BE2C (cell line): ENCODE measurements around the gene UNC5CL.

ENCODE experiments used
- DNase-seq: peaks from one replicate; pipeline ENCODE4 v3.0.0-alpha.2; 2020
- H3K27me3 ChIP-seq: fragments of 250-450 bp; sonication (Bioruptor Pico); 2 replicates; pipeline ENCODE4 v1.5.1; 2020; ENCODE audit warnings: mild to moderate bottlenecking
- H3K36me3 ChIP-seq: fragments of 250-450 bp; sonication (Bioruptor Pico); 2 replicates; pipeline ENCODE4 v1.5.1; 2020; ENCODE audit warnings: mild to moderate bottlenecking
- H3K4me1 ChIP-seq: fragments of 250-450 bp; sonication (Bioruptor Pico); 2 replicates; pipeline ENCODE4 v1.5.1; 2020
- H3K4me3 ChIP-seq: 2 replicates; pipeline ENCODE4 v1.5.1; 2011; ENCODE audit warnings: low read depth, low read length
- H3K9me3 ChIP-seq: fragments of 250-450 bp; sonication (Bioruptor Pico); 2 replicates; pipeline ENCODE4 v1.5.1; 2020
- CTCF ChIP-seq: IDR thresholded peaks from 2 replicates; pipeline ENCODE4 v1.5.1; 2012; ENCODE audit warnings: mild to moderate bottlenecking, low read depth, low read length

The UNC5CL gene

DNA sequence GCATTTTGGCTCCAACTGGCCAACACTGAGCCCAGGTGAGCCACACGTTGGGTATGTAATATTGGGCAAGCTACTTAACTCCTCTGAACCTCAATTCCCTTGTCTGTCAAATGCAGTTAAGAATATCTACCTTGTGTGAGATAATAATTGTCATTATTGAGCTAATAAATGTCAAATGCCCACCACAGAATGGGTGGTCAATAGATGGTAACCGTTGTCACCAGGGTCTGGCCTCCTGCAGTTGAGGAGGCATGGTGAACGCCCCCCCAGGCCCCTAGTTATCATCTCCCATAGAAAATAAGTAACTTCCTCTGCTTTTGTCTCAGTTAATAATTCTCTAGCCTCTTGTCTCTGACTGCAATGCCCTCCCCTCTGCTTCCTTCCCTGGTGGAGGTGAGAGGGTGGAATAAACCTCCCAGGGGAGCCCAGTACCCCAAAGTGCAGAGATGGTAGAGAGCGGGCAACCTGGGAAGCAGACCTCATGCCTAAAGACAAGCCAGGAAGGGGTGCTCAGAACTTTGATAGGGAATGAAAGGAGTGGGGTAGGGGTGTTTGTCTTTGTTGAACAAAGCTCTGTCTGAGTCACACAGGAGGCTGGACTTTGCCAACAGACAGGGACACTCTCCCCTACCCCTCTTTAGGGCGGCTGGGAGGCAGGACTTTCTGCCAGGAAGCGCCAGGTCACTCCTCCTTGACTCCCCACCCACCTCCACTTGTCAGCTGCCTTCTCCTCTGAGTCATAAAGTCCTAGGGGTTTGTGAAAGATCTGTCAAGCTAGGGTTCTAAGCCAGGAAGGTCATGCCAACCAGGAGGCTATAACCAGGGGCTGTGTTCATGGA lies 1.3 kb upstream of the UNC5CL start:
- H3K4me3 ChIP-seq = no peak overlapping the region
- no peak for TF ChIP-seq CTCF
- DNase-seq = no peak
- H3K4me1 ChIP-seq = no peaks in the 10 kb centered on the region
- H3K36me3 ChIP-seq = no peaks in the 10 kb centered on the region
- no peaks in the 10 kb centered on the region for H3K27me3 ChIP-seq
- H3K9me3 ChIP-seq = no peaks in the 10 kb centered on the region

DNA sequence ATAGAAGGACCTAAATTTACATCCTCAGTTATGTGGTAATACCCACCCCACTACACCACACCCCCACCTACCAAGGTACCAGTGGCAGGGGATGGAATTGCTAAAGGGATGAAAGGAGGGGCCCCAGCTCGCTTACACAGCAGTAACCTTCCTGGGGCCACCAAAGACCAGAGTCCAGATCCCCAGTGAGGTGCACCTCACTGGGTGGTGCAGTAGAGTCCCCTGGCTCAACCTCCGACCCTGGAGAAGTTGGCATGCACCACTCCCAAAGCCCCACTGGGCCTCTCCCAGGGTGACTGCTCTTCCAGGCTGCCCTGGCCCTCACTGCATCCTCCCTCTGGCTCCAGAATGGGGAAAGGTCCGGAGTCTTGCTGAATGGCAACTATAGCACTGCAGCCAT lies 816 bp downstream of the UNC5CL start:
- TF ChIP-seq CTCF = no peak
- Histone ChIP-seq H3K4me3 (no peak overlapping the region), H3K9me3 (no peaks in the 10 kb centered on the region), H3K27me3 (no peaks in the 10 kb centered on the region), H3K4me1 (no peaks in the 10 kb centered on the region), H3K36me3 (no peaks in the 10 kb centered on the region)
- DNase-seq = no peak

DNA sequence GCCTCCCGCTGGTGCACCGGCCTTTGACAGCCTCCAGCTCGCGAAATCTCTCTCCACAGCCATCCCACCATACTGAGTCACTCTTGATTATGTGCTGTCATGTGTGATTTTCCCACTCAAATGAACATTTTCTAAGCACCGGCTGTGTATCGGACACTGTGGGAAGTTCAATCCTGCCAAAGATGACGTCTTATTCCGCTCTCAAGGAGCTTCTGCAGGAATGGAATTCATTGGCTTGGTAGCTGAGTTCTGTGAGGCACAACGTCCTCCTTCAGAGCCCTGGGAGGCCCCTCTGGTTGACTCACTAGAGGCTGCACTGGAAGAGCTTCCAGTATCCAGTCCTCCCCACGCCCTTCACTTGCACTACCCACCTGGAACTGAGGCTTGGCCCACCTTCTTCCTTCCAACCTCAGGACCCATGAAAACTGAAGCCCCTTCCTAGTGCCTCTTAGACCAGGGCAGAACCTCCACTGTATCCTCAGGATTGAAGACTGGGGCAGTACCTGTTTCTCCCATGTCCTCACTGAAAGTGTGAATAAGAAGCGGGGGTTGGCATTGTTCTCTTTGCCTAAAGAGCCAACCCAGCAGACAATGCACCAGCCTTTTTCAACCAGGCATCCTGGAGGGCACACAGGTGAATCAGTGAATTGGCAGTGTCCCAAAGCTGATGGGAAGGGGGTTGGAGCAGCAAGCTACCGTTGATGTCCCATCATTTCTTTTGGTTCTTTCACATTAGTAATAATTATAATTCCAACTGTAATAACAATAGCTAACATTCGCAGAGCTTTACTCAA lies 1.7 kb downstream of the UNC5CL start:
- DNase-seq = no peak
- no peaks in the 10 kb centered on the region for H3K4me1 ChIP-seq

GRCh38 chr6:41036601-41037000 lies 2.4 kb downstream of the UNC5CL start:
- Histone ChIP-seq H3K27me3 (no peaks in the 10 kb centered on the region), H3K36me3 (no peaks in the 10 kb centered on the region), H3K9me3 (no peaks in the 10 kb centered on the region), H3K4me3 (no peak overlapping the region), H3K4me1 (no peaks in the 10 kb centered on the region)
- no peak for TF ChIP-seq CTCF
- DNase-seq = no peak

More for the DNA sequence above, 1.7 kb downstream of the UNC5CL start:
- Histone ChIP-seq H3K36me3 (no peaks in the 10 kb centered on the region), H3K9me3 (no peaks in the 10 kb centered on the region), H3K27me3 (no peaks in the 10 kb centered on the region), H3K4me3 (no peak overlapping the region)
- TF ChIP-seq CTCF = no peak

- Histone ChIP-seq H3K4me3 (no peak overlapping the region), H3K27me3 (no peaks in the 10 kb centered on the region), H3K4me1 (no peaks in the 10 kb centered on the region), H3K36me3 (no peaks in the 10 kb centered on the region), H3K9me3 (no peaks in the 10 kb centered on the region)
- no peak for TF ChIP-seq CTCF
- no peak for DNase-seq
Observed at GRCh38 chr6:41036186-41036585, 2.8 kb downstream of the UNC5CL start.

GRCh38 chr6:41033776-41034175 lies 5.2 kb downstream of the UNC5CL start:
- DNase-seq = no peak
- Histone ChIP-seq H3K9me3 (no peaks in the 10 kb centered on the region), H3K4me3 (no peak overlapping the region), H3K4me1 (no peaks in the 10 kb centered on the region), H3K27me3 (no peaks in the 10 kb centered on the region), H3K36me3 (no peaks in the 10 kb centered on the region)
- no peak for TF ChIP-seq CTCF
